Esophagus squamous epithelium (tissue), 4 donors: Measurements from ENCODE around the gene DOCK1.

Experiments
- CTCF ChIP-seq, 6 experiments: fragments of 450-650 bp in 4 of 6; fragments of 200-600 bp in 2 of 6; sonication (generic) in 2 of 6; IDR thresholded peaks; one replicate each; pipeline ENCODE4 v1.5.1; 2016 to 2019; ENCODE audit warnings: antibody characterized with exemption in 6 of 6, mild to moderate bottlenecking in 4 of 6, moderate library complexity in 4 of 6
- POLR2A ChIP-seq, 4 donors: fragments of 450-650 bp; IDR thresholded peaks; one replicate each; pipeline ENCODE4 v1.6.1; 2017; ENCODE audit warnings: antibody characterized with exemption in 4 of 4, mild to moderate bottlenecking in 4 of 4, moderate library complexity in 3 of 4

- TF ChIP-seq CTCF (IDR thresholded peaks at IDR 0.05), result no peak
- no peak for TF ChIP-seq POLR2A (IDR thresholded peaks at IDR 0.05)
These were observed 101.2 kb downstream of the DOCK1 start for GRCh38 chr10:127006453-127006852.
